ENCODE measurements around the gene MAP3K5.
"Not testable (repeated sequence)": the region's sequence is repeated elsewhere in the genome, so short reads cannot be mapped to it uniquely, and the experiment has no call there.

Gene MAP3K5

DNA sequence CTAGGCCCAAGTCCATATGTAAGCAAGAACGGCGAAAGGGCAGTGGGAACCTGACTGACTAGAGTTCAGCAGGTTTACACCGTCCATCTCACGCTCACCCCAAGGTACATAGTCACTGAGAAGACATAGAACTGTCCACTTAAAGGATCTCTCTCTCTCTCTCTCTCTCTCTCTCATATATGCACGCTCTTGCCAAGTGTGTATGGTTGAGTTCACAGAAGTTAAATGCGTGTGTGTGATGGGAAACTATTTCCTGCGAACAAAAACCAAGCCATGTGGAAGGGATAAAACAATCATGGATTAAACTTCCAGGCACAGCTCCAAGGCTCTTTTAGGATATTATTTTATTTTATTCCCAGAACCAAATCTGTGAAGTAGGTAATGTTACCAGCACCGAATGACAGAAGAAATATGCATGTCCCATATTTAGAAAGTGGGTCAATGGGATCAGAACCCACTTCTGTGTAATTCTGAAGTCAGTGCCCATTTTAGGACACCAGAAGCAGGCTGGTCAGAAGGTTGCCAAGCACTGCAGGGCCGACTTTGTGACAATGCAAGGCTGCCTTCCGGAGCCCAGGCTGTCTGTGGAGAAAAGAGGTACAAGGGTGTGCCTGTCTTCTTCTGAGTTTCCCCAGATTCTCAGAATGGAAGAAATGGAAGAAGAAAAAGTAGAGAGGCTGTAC, 192.8 kb downstream of the MAP3K5 start:
- no peak overlapping the region for H3K27ac ChIP-seq
- peaks cover 2 to 75% (median 6%) of the 10 kb centered on the region in 10 experiments for H3K4me1 ChIP-seq
- H4K20me1 ChIP-seq = no peaks in the 10 kb centered on the region
- no peak overlapping the region for H3K4me3 ChIP-seq
- TF ChIP-seq Cebpa-rat (IDR thresholded peaks at IDR 0.05) = no peak
- peak overlapping the region in 2 of 11 experiments; percentile 85 to 95; a peak in 5 of 22 replicates for H3K4me2 ChIP-seq
- peaks cover 0 to 10% (median 3%) of the 10 kb centered on the region in 11 experiments; a peak in 5 of 22 replicates for H3K9me3 ChIP-seq (replicated peaks in 1 of 11)
- H3K27me3 ChIP-seq = no peaks in the 10 kb centered on the region
- H3K36me3 ChIP-seq = peaks cover 10 to 84% (median 40%) of the 10 kb centered on the region in 11 experiments; a peak in 18 of 22 replicates
- no peak overlapping the region for H3K9ac ChIP-seq

DNA sequence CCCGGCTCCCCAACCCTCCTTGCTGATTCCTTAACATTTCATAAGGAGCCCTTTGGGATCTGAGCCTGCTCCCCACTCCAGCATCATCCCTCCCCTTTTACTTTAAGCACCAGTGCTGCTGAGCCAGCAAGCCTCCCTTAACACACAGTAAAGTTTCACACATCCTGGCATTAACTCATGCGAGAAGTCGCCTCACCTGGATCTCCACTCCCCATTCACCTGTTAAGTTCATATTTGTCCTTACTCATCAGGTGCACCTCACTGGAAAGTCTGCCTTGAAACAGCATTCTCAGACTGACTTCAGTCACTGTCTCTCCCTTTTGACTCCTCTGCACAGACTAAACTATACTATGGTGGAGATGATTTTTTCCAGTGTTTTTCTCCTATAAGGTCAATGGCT, 194.2 kb downstream of the MAP3K5 start:
- H3K4me1 ChIP-seq = peaks cover 15 to 73% (median 20%) of the 10 kb centered on the region in 10 experiments
- H3K9me3 ChIP-seq (replicated peaks in 1 of 11) = peaks cover 0 to 10% (median 3%) of the 10 kb centered on the region in 11 experiments; a peak in 5 of 22 replicates
- no peak overlapping the region for H3K4me3 ChIP-seq
- H3K9ac ChIP-seq = 0 out of 22 replicates have a peak overlapping the region, but pooled peaks of 1 of the 11 experiments have one; percentile 2
- no peaks in the 10 kb centered on the region for H3K27me3 ChIP-seq
- H3K27ac ChIP-seq = no peak overlapping the region
- peak overlapping the region in 3 of 11 experiments; percentile 70 to 95 (median 85); a peak in 6 of 22 replicates for H3K4me2 ChIP-seq
- no peak for TF ChIP-seq Cebpa-rat (IDR thresholded peaks at IDR 0.05)
- peaks cover 0 to 70% (median 26%) of the 10 kb centered on the region in 11 experiments; a peak in 18 of 22 replicates for H3K36me3 ChIP-seq
- H4K20me1 ChIP-seq = no peaks in the 10 kb centered on the region

DNA sequence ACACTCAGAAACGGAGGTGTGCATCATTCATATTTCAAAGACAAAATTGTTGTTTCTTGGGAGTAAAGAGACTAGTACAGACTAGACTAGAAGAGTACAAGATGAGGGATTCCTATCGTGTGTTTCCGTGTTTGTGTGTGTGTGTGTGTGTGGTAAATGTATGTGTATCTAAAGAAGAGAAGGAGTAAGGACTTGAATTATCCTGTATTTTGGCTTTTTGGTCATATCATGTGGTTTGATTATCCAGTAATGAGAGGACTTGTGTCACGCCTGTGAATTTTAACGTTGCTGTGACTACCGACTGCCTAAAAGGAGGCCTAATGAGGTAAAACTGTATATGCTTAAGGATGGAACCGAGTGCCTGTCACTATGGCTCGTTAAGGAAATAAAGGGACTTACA, 197.6 kb downstream of the MAP3K5 start:
- H3K4me1 ChIP-seq = peaks cover 15 to 96% (median 24%) of the 10 kb centered on the region in 10 experiments
- H3K36me3 ChIP-seq = peaks cover 22 to 71% (median 48%) of the 10 kb centered on the region in 11 experiments
- H3K4me3 ChIP-seq = peak overlapping the region in 3 of 10 experiments; percentile 34 to 38 (median 36); a peak in 7 of 20 replicates
- peak overlapping the region in 9 of 11 experiments; percentile 16 to 97 (median 64); a peak in 16 of 22 replicates for H3K27ac ChIP-seq
- H3K9ac ChIP-seq = peak overlapping the region in 4 of 11 experiments; percentile 60 to 88 (median 81); a peak in 8 of 22 replicates
- H3K9me3 ChIP-seq (replicated peaks in 1 of 11) = peaks cover 6 to 23% (median 11%) of the 10 kb centered on the region in 11 experiments; a peak in 16 of 22 replicates
- no peaks in the 10 kb centered on the region for H3K27me3 ChIP-seq
- TF ChIP-seq Cebpa-rat (IDR thresholded peaks at IDR 0.05) = no peak
- no peaks in the 10 kb centered on the region for H4K20me1 ChIP-seq
- peak overlapping the region; percentile 39 to 95 (median 62) for H3K4me2 ChIP-seq

DNA sequence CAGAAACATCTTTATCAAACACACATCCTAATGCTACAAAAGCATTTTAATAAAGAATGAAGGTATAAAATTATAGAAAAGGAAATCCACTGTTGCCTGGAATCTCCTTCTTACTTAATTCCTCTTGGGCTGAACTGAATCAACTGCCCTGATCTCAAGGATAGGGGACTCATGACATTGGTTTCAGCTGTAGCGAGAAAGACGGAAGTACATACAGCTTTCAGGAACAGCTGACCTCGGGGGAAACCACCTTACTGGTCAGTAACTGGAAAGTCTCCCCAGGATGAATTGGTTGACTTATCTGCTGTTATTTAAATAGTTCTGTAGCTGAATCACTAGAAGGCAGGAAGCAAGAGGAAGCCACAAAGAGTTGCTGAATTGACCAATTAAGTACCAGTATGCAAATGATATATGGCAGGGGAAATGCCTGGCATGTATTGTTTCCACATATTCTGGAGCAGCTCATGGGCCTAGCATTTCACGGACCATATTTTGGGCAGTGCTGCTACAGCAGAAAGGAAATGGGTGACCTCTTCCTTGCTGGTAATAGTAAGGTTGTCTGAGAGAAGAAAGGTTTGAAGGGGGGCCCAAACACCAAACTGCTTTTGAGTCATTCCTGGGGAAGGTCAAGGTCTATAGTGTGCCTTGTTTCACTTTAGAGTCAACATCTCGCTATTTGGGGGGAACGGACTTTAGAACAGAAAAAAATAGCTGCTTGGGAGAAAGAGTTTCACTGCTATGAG, 198.4 kb downstream of the MAP3K5 start:
- peak overlapping the region in 10 of 11 experiments; percentile 20 to 97 (median 58); a peak in 18 of 22 replicates for H3K27ac ChIP-seq
- H3K27me3 ChIP-seq = no peaks in the 10 kb centered on the region
- peaks cover 6 to 23% (median 11%) of the 10 kb centered on the region in 11 experiments; a peak in 16 of 22 replicates for H3K9me3 ChIP-seq (replicated peaks in 1 of 11)
- no peaks in the 10 kb centered on the region for H4K20me1 ChIP-seq
- H3K4me2 ChIP-seq = peak overlapping the region; percentile 39 to 95 (median 62)
- peaks cover 15 to 96% (median 24%) of the 10 kb centered on the region in 10 experiments for H3K4me1 ChIP-seq
- H3K36me3 ChIP-seq = peaks cover 29 to 72% (median 54%) of the 10 kb centered on the region in 11 experiments
- 0 out of 22 replicates have a peak, but pooled peaks of 1 of the 11 experiments have one; percentile 6 for TF ChIP-seq Cebpa-rat (IDR thresholded peaks at IDR 0.05)
- H3K9ac ChIP-seq = peak overlapping the region in 5 of 11 experiments; percentile 15 to 88 (median 78); a peak in 10 of 22 replicates
- peak overlapping the region in 3 of 10 experiments; percentile 34 to 38 (median 36); a peak in 6 of 20 replicates for H3K4me3 ChIP-seq

DNA sequence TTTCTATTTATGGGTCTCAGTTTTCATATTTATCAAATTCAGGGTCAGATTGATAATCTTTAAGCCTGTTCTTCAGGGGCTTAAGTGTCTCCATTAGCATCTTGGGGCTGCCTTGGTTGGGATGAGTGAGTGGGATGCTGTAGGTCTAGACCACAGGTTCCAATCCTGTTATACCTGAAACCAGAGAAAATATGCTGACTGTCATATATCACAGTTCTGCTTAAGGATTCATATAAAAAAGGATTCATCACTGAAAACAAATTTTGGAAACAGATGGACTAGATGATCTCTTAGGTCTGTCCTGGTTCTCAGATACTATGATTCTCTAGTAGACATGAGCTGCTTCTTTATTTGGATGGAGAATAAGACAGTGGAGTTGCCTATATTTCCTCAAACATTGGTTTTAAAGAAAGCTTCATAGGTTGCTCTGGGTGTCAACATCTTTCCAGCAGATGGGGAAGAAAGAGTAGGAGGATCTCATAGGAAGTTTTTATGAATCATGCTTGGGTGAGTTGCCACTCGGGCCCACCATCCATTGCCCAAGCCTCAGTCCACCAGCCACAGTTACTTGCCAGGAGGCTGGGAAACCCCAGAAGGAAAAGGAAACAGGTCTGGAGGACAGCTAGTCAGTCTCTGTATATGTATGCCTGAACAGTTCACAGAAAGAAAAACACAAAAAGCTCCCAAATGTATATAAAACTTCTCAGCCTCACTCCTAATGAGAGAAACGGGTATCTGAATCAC, 199.2 kb downstream of the MAP3K5 start:
- TF ChIP-seq Cebpa-rat (IDR thresholded peaks at IDR 0.05) = no peak
- peaks cover 6 to 23% (median 11%) of the 10 kb centered on the region in 11 experiments; a peak in 16 of 22 replicates for H3K9me3 ChIP-seq (replicated peaks in 1 of 11)
- peaks cover 31 to 76% (median 61%) of the 10 kb centered on the region in 11 experiments for H3K36me3 ChIP-seq
- peak overlapping the region in 9 of 11 experiments; percentile 20 to 95 (median 56); a peak in 17 of 22 replicates for H3K27ac ChIP-seq
- H4K20me1 ChIP-seq = no peaks in the 10 kb centered on the region
- H3K27me3 ChIP-seq = no peaks in the 10 kb centered on the region
- peak overlapping the region in 4 of 11 experiments; percentile 8 to 82 (median 77); a peak in 8 of 22 replicates for H3K9ac ChIP-seq
- peak overlapping the region in 10 of 11 experiments; percentile 39 to 88 (median 64); a peak in 17 of 22 replicates for H3K4me2 ChIP-seq
- peaks cover 15 to 96% (median 24%) of the 10 kb centered on the region in 10 experiments for H3K4me1 ChIP-seq
- H3K4me3 ChIP-seq = no peak overlapping the region

DNA sequence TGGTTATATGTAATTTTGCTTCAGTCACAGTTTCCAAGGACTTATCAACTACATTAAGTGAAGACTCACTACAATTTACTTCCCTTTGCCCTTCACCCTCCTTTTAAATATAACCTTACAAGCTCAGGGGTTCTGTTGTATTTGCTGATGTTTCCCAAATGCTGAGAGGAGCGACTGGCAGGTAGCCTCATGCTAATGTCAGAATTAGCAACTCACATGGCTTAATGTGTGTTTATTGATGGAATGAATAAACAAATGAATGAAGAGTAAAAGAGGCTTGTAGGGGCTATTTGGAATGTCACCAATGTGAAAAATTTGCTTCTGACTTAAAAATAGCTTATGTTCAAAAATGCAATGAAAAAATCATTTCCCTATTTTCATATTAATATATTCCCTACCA, 200.7 kb downstream of the MAP3K5 start:
- Histone ChIP-seq H3K27ac (peak overlapping the region in 3 of 11 experiments; percentile 91 to 95 (median 94); a peak in 5 of 22 replicates), H3K9me3 (replicated peaks in 1 of 11) (peaks cover 6 to 23% (median 11%) of the 10 kb centered on the region in 11 experiments; a peak in 16 of 22 replicates), H3K36me3 (peaks cover 31 to 66% (median 56%) of the 10 kb centered on the region in 11 experiments), H3K4me1 (peaks cover 15 to 96% (median 24%) of the 10 kb centered on the region in 10 experiments), H4K20me1 (no peaks in the 10 kb centered on the region), H3K4me3 (no peak overlapping the region), H3K27me3 (no peaks in the 10 kb centered on the region), H3K9ac (peak overlapping the region in 2 of 11 experiments; percentile 81 to 82; a peak in 1 of 22 replicates), H3K4me2 (peak overlapping the region in 3 of 11 experiments; percentile 79 to 88 (median 85); a peak in 6 of 22 replicates)
- no peak for TF ChIP-seq Cebpa-rat (IDR thresholded peaks at IDR 0.05)

DNA sequence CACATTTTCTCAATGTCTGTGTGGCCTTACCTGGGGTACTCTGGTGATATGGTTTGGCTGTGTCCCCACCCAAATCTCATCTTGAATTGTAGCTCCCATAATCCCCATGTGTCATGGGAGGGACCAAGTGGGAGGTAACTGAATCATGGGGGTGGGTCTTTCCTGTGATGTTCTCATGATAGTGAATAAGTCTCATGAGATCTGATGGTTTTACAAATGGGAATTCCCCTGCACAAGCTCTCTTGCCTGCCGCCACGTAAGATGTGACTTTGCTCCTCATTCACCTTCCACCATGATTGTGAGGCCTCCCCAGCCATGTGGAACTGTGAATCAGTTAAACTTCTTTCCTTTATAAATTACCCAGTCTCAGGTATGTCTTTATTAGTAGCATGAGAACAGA, 201.4 kb downstream of the MAP3K5 start:
- H3K4me3 ChIP-seq, H4K20me1 ChIP-seq, H3K9ac ChIP-seq, H3K27me3 ChIP-seq: not testable (repeated sequence)
- peak overlapping the region in 3 of 11 experiments; percentile 91 to 95 (median 94); a peak in 3 of 22 replicates for H3K27ac ChIP-seq
- H3K4me1 ChIP-seq = peaks cover 15 to 96% (median 24%) of the 10 kb centered on the region in 10 experiments
- peak overlapping the region in 3 of 11 experiments; percentile 79 to 88 (median 85); a peak in 4 of 22 replicates for H3K4me2 ChIP-seq
- peaks cover 6 to 21% (median 11%) of the 10 kb centered on the region in 11 experiments; a peak in 16 of 22 replicates for H3K9me3 ChIP-seq (replicated peaks in 1 of 11)
- peaks cover 31 to 62% (median 50%) of the 10 kb centered on the region in 11 experiments for H3K36me3 ChIP-seq
